Mesenchymal stem cell (in vitro differentiated cells and primary cell): ENCODE measurements around the gene RBM19.
A peak's percentile ranks its signal among the peaks of the same experiment; 100 is the strongest.

Experiments
- DNase-seq: peaks from one replicate; pipeline ENCODE4 v3.0.0-alpha.2; 2013
- H2AFZ ChIP-seq: one replicate; pipeline ENCODE4 v1.6.1; 2013; ENCODE audit warnings: low read depth, mild to moderate bottlenecking, control low read depth, inconsistent platforms, low read length, moderate library complexity
- H2AK5ac ChIP-seq: 2 replicates; pipeline ENCODE4 v1.6.1; 2013; ENCODE audit warnings: low read length, moderate library complexity, mild to moderate bottlenecking, inconsistent platforms; ENCODE audit not compliant: severe bottlenecking
- H2BK120ac ChIP-seq: one replicate; pipeline ENCODE4 v1.6.1; 2013; ENCODE audit warnings: low read depth, mild to moderate bottlenecking, inconsistent platforms, low read length, moderate library complexity
- H2BK12ac ChIP-seq, 2 experiments: one replicate each; pipeline ENCODE4 v1.6.1; 2013; ENCODE audit warnings: inconsistent platforms in 2 of 2, low read length in 2 of 2, mild to moderate bottlenecking in 2 of 2, moderate library complexity in 2 of 2, control low read depth in 1 of 2
- H2BK15ac ChIP-seq: one replicate; pipeline ENCODE4 v1.6.1; 2013; ENCODE audit warnings: mild to moderate bottlenecking, low read depth, inconsistent platforms; ENCODE audit not compliant: poor library complexity, severe bottlenecking
- H2BK5ac ChIP-seq: 2 replicates; pipeline ENCODE4 v1.6.1; 2013; ENCODE audit warnings: low read depth, mild to moderate bottlenecking, low read length, control low read depth, inconsistent platforms; ENCODE audit not compliant: poor library complexity, severe bottlenecking
- H3K14ac ChIP-seq, 2 experiments: one replicate each; pipeline ENCODE4 v1.6.1; 2013; ENCODE audit warnings: inconsistent platforms in 2 of 2, low read length in 2 of 2, control low read depth in 1 of 2, mild to moderate bottlenecking in 1 of 2, moderate library complexity in 1 of 2
- H3K18ac ChIP-seq, 2 experiments: one replicate each; pipeline ENCODE4 v1.6.1; 2013; ENCODE audit warnings: inconsistent platforms in 2 of 2, low read length in 2 of 2, control low read depth in 1 of 2, low read depth in 1 of 2, mild to moderate bottlenecking in 1 of 2
- H3K23ac ChIP-seq, 2 experiments: one replicate each; pipeline ENCODE4 v1.6.1; 2013; ENCODE audit warnings: inconsistent platforms in 2 of 2, low read length in 2 of 2, mild to moderate bottlenecking in 2 of 2, moderate library complexity in 2 of 2, control low read depth in 1 of 2
- H3K27ac ChIP-seq: 2 replicates; pipeline ENCODE4 v1.5.1; 2013; ENCODE audit warnings: mild to moderate bottlenecking, moderate library complexity, low read length, control low read depth, inconsistent platforms; ENCODE audit not compliant: poor library complexity, severe bottlenecking
- H3K27me3 ChIP-seq, 2 experiments: 2 replicates each; pipeline versions ENCODE4 v1.6.1 to v1.7.0; 2013; ENCODE audit warnings: low read length in 2 of 2, mild to moderate bottlenecking in 2 of 2, moderate library complexity in 2 of 2, control low read depth in 1 of 2, inconsistent platforms in 1 of 2; ENCODE audit not compliant: control insufficient read depth in 1 of 2, insufficient read depth in 1 of 2
- H3K36me3 ChIP-seq, 2 experiments: 2 replicates each; pipeline versions ENCODE4 v1.6.1 to v1.7.0; 2013; ENCODE audit warnings: low read length in 2 of 2, control low read depth in 1 of 2, inconsistent platforms in 1 of 2, low read depth in 1 of 2, mild to moderate bottlenecking in 1 of 2; ENCODE audit not compliant: insufficient read depth in 2 of 2, control insufficient read depth in 1 of 2
- H3K4ac ChIP-seq, 2 experiments: one replicate each; pipeline ENCODE4 v1.6.1; 2013; ENCODE audit warnings: inconsistent platforms in 2 of 2, low read length in 2 of 2, mild to moderate bottlenecking in 2 of 2, moderate library complexity in 2 of 2, control low read depth in 1 of 2, low read depth in 1 of 2
- H3K4me1 ChIP-seq: 2 replicates; pipeline ENCODE4 v1.6.1; 2013; ENCODE audit warnings: low read depth, low read length, control low read depth; ENCODE audit not compliant: control insufficient read depth, insufficient read depth
- H3K4me2 ChIP-seq: 2 replicates; pipeline ENCODE4 v1.6.1; 2013; ENCODE audit warnings: low read length, mild to moderate bottlenecking, inconsistent platforms; ENCODE audit not compliant: poor library complexity, severe bottlenecking
- H3K4me3 ChIP-seq, 2 experiments: 2 replicates each; pipeline versions ENCODE4 v1.5.1 to v1.7.0; 2013; ENCODE audit warnings: low read length in 2 of 2, mild to moderate bottlenecking in 2 of 2, control low read depth in 1 of 2, low read depth in 1 of 2; ENCODE audit not compliant: insufficient read depth in 1 of 2
- H3K79me1 ChIP-seq: replicated peaks from 2 replicates; pipeline ENCODE4 v1.6.1; 2013; ENCODE audit warnings: mild to moderate bottlenecking, control low read depth, low read length, inconsistent platforms; ENCODE audit not compliant: poor library complexity, severe bottlenecking
- H3K9ac ChIP-seq: 2 replicates; pipeline ENCODE4 v1.7.0; 2013; ENCODE audit warnings: mild to moderate bottlenecking, low read length, moderate library complexity
- H3K9me3 ChIP-seq: 2 replicates; pipeline ENCODE4 v1.7.0; 2013; ENCODE audit warnings: mild to moderate bottlenecking, low read length; ENCODE audit not compliant: control insufficient read depth
- H4K8ac ChIP-seq: one replicate; pipeline ENCODE4 v1.6.1; 2013; ENCODE audit warnings: inconsistent platforms, mild to moderate bottlenecking, low read length, moderate library complexity
- H4K91ac ChIP-seq: one replicate; pipeline ENCODE4 v1.6.1; 2013; ENCODE audit warnings: mild to moderate bottlenecking, low read length, inconsistent platforms
- WGBS: methylation state at CpG from one replicate; pipeline ENCODE4 v1.1.7; 2013; ENCODE audit warnings: mixed read lengths; 5-methylcytosine and 5-hydroxymethylcytosine counted together

The RBM19 gene

GRCh38 chr12:113788020-113788856 lies 177.9 kb downstream of the RBM19 start:
- H3K9ac ChIP-seq, result no peak overlapping the region
- H4K91ac ChIP-seq, result no peak overlapping the region
- H3K4me1 ChIP-seq, result no peaks in the 10 kb centered on the region
- peaks cover 40 to 53% of the 10 kb centered on the region in 2 experiments for H3K27me3 ChIP-seq
- no peak overlapping the region for H4K8ac ChIP-seq
- 39% methylated on average over 4 of the region's 5 CpGs for WGBS
- H2BK5ac ChIP-seq, result no peak overlapping the region
- no peak overlapping the region for H2BK120ac ChIP-seq
- no peak overlapping the region for H3K4me3 ChIP-seq
- no peaks in the 10 kb centered on the region for H3K36me3 ChIP-seq
- peak; percentile 25 for DNase-seq
- no peak overlapping the region for H2BK12ac ChIP-seq
- no peak overlapping the region for H2AK5ac ChIP-seq
- H3K14ac ChIP-seq, result no peak overlapping the region
- no peak overlapping the region for H3K27ac ChIP-seq
- H3K4me2 ChIP-seq, result no peak overlapping the region
- H2AFZ ChIP-seq, result no peak overlapping the region
- H3K18ac ChIP-seq, result no peak overlapping the region
- H3K9me3 ChIP-seq, result peaks cover 8% of the 10 kb centered on the region
- H3K23ac ChIP-seq, result no peak overlapping the region
- H2BK15ac ChIP-seq, result no peak overlapping the region
- H3K4ac ChIP-seq, result no peak overlapping the region
- H3K79me1 ChIP-seq, result no peaks in the 10 kb centered on the region

- no peak overlapping the region for H2BK120ac ChIP-seq
- no peak overlapping the region for H3K23ac ChIP-seq
- H3K4ac ChIP-seq, result no peak overlapping the region
- no peak overlapping the region for H2BK5ac ChIP-seq
- H3K18ac ChIP-seq, result no peak overlapping the region
- H3K14ac ChIP-seq, result no peak overlapping the region
- no peak for DNase-seq
- H3K9me3 ChIP-seq, result peaks cover 4% of the 10 kb centered on the region
- H3K79me1 ChIP-seq, result no peaks in the 10 kb centered on the region
- no peak overlapping the region for H2AFZ ChIP-seq
- no peak overlapping the region for H2BK15ac ChIP-seq
- no peak overlapping the region for H3K4me2 ChIP-seq
- 100% methylated on average over 1 of the region's 2 CpGs for WGBS
- no peak overlapping the region for H3K4me3 ChIP-seq
- peaks cover 41 to 43% of the 10 kb centered on the region in 2 experiments for H3K27me3 ChIP-seq
- no peak overlapping the region for H4K91ac ChIP-seq
- no peaks in the 10 kb centered on the region for H3K36me3 ChIP-seq
- H3K9ac ChIP-seq, result no peak overlapping the region
- no peaks in the 10 kb centered on the region for H3K4me1 ChIP-seq
- no peak overlapping the region for H3K27ac ChIP-seq
- H2BK12ac ChIP-seq, result no peak overlapping the region
- no peak overlapping the region for H4K8ac ChIP-seq
- H2AK5ac ChIP-seq, result no peak overlapping the region
These were observed 180.0 kb downstream of the RBM19 start for GRCh38 chr12:113786107-113786506.

GRCh38 chr12:113783811-113784210 lies 182.3 kb downstream of the RBM19 start:
- H3K18ac ChIP-seq, result no peak overlapping the region
- H3K14ac ChIP-seq, result no peak overlapping the region
- H2BK5ac ChIP-seq, result no peak overlapping the region
- DNase-seq, result no peak
- WGBS, result 95% methylated on average over 4 of the region's 5 CpGs
- H3K36me3 ChIP-seq, result no peaks in the 10 kb centered on the region
- no peak overlapping the region for H2BK12ac ChIP-seq
- no peaks in the 10 kb centered on the region for H3K4me1 ChIP-seq
- H4K91ac ChIP-seq, result no peak overlapping the region
- H3K4me3 ChIP-seq, result no peak overlapping the region
- H3K4ac ChIP-seq, result no peak overlapping the region
- no peak overlapping the region for H2BK120ac ChIP-seq
- H3K9ac ChIP-seq, result no peak overlapping the region
- H4K8ac ChIP-seq, result no peak overlapping the region
- no peaks in the 10 kb centered on the region for H3K9me3 ChIP-seq
- no peaks in the 10 kb centered on the region for H3K79me1 ChIP-seq
- H3K4me2 ChIP-seq, result no peak overlapping the region
- H3K23ac ChIP-seq, result no peak overlapping the region
- peaks cover 32 to 39% of the 10 kb centered on the region in 2 experiments for H3K27me3 ChIP-seq
- H3K27ac ChIP-seq, result no peak overlapping the region
- H2BK15ac ChIP-seq, result no peak overlapping the region
- H2AFZ ChIP-seq, result no peak overlapping the region
- no peak overlapping the region for H2AK5ac ChIP-seq

- peak overlapping the region; percentile 76 for H2BK15ac ChIP-seq
- no peak overlapping the region for H2AFZ ChIP-seq
- no peak overlapping the region for H2BK12ac ChIP-seq
- no peak overlapping the region for H3K4ac ChIP-seq
- H2BK120ac ChIP-seq, result no peak overlapping the region
- H3K79me1 ChIP-seq, result no peaks in the 10 kb centered on the region
- H3K4me1 ChIP-seq, result no peaks in the 10 kb centered on the region
- no peak overlapping the region for H4K91ac ChIP-seq
- no peak for DNase-seq
- no peak overlapping the region for H3K27ac ChIP-seq
- H2AK5ac ChIP-seq, result no peak overlapping the region
- no peak overlapping the region for H3K14ac ChIP-seq
- no peak overlapping the region for H3K18ac ChIP-seq
- peaks cover 35 to 48% of the 10 kb centered on the region in 2 experiments for H3K27me3 ChIP-seq
- H3K9ac ChIP-seq, result no peak overlapping the region
- no peaks in the 10 kb centered on the region for H3K9me3 ChIP-seq
- H4K8ac ChIP-seq, result no peak overlapping the region
- whole genome bisulfite sequencing, result 83% methylated on average over 13 of the region's 14 CpGs
- peak overlapping the region in 1 of 2 experiments; percentile 38 for H3K4me3 ChIP-seq
- no peak overlapping the region for H3K23ac ChIP-seq
- no peak overlapping the region for H2BK5ac ChIP-seq
- no peaks in the 10 kb centered on the region for H3K36me3 ChIP-seq
- H3K4me2 ChIP-seq, result no peak overlapping the region
These were observed 183.3 kb downstream of the RBM19 start for GRCh38 chr12:113782873-113783272.
